Cardiac fibroblast (primary cell): ENCODE measurements around the gene NCOA1.

Experiments used
- DNase-seq, 2 donors: peaks; one replicate each; pipeline versions ENCODE4 v3.0.0 to v3.0.0-alpha.2; 2010; ENCODE audit warnings: low read depth in 2 of 2
- H3K4me3 ChIP-seq, 2 donors: replicated peaks in 1 of 2; 1 replicate in 1 of 2; 2 replicates in 1 of 2; pipeline ENCODE4 v1.5.1; 2011; ENCODE audit warnings: low read depth in 2 of 2, low read length in 2 of 2, mild to moderate bottlenecking in 2 of 2, moderate library complexity in 1 of 2
- CTCF ChIP-seq: IDR thresholded peaks from one replicate; pipeline ENCODE4 v1.5.1; 2011; ENCODE audit warnings: low read depth, mild to moderate bottlenecking, low read length, inconsistent platforms

Gene NCOA1

GRCh38 chr2:24779116-24779515 lies 288.1 kb downstream of the NCOA1 start:
- H3K4me3 ChIP-seq, result no peak overlapping the region
- DNase-seq, result no peak
- TF ChIP-seq CTCF, result no peak

GRCh38 chr2:24783641-24784040 lies 292.6 kb downstream of the NCOA1 start:
- no peak for TF ChIP-seq CTCF
- no peak overlapping the region for H3K4me3 ChIP-seq
- DNase-seq, result no peak

GRCh38 chr2:24785671-24786321 lies 294.7 kb downstream of the NCOA1 start:
- no peak for TF ChIP-seq CTCF
- no peak overlapping the region for H3K4me3 ChIP-seq
- DNase-seq, result no peak

- no peak overlapping the region for H3K4me3 ChIP-seq
- TF ChIP-seq CTCF, result no peak
- no peak for DNase-seq
These were observed 296.5 kb downstream of the NCOA1 start for GRCh38 chr2:24787532-24787931.

- TF ChIP-seq CTCF, result no peak
- no peak for DNase-seq
- no peak overlapping the region for H3K4me3 ChIP-seq
These were observed 297.8 kb downstream of the NCOA1 start for GRCh38 chr2:24788816-24789215.

GRCh38 chr2:24791452-24791851 lies 300.4 kb downstream of the NCOA1 start:
- TF ChIP-seq CTCF, result no peak
- no peak overlapping the region for H3K4me3 ChIP-seq

GRCh38 chr2:24792542-24792873 lies 301.5 kb downstream of the NCOA1 start:
- TF ChIP-seq CTCF, result no peak
- H3K4me3 ChIP-seq, result peak overlapping the region; percentile 81 to 85
- DNase-seq, result no peak

More at GRCh38 chr2:24791452-24791851, 300.4 kb downstream of the NCOA1 start:
- no peak for DNase-seq
